ENCODE measurements around the gene CPVL.

DNA sequence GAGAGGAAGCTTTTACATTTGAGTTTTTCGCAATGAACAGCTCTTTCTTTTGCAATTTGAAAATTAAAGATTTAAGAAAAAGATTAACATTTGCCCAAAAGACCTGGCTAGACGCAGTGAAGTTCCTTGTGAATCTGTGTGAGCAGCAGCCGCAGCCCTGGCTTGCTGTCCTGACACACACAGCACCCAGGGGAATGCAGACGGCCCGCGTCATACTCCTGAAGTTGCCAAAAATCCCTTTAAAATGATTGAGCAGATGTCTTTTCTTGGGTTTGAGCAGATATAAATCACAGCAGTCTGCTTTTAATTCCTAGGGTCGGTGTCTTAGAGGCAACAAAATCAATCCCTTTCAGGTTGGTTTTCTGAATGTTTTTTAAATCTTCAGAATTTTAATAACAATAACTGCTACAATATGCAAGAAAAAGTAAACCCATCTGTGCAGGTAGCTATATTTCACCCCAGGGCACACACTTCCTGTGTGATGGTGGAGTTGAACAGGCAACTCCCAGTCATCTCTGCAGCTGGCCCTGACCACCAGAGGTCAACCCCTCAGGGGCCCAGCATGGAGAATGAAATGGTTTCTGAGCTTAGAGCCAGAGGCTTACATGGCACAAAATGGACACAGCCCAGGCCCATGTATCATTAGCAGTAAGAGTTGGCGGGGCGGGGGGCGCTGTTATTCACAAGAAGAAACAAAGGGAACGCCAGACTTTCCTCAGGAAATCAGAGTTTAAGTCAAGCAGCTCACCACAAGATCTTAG lies 156.0 kb downstream of the CPVL start:
- TF ChIP-seq EZH2phosphoT487 (IDR thresholded peaks at IDR 0.05; ENCODE audit: borderline replicate concordance, low read depth, low read length): no peak
- TF ChIP-seq, protein P1, sequence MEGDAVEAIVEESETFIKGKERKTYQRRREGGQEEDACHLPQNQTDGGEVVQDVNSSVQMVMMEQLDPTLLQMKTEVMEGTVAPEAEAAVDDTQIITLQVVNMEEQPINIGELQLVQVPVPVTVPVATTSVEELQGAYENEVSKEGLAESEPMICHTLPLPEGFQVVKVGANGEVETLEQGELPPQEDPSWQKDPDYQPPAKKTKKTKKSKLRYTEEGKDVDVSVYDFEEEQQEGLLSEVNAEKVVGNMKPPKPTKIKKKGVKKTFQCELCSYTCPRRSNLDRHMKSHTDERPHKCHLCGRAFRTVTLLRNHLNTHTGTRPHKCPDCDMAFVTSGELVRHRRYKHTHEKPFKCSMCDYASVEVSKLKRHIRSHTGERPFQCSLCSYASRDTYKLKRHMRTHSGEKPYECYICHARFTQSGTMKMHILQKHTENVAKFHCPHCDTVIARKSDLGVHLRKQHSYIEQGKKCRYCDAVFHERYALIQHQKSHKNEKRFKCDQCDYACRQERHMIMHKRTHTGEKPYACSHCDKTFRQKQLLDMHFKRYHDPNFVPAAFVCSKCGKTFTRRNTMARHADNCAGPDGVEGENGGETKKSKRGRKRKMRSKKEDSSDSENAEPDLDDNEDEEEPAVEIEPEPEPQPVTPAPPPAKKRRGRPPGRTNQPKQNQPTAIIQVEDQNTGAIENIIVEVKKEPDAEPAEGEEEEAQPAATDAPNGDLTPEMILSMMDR (conservative IDR thresholded peaks at IDR 0.05; ENCODE audit: low read length): no peak
